Hypothalamus (tissue), 51 donors: ENCODE results near the gene NRCAM.
"Not testable (repeated sequence)": the region's sequence is repeated elsewhere in the genome, so short reads cannot be mapped to it uniquely, and the experiment has no call there.

Source experiments
- DNase-seq, 51 donors: peaks; one replicate each; lab custom pipeline; 2025; lab: John Stamatoyannopoulos, UW

Gene NRCAM

GRCh38 chr7:108360058-108360800 lies 96.0 kb downstream of the NRCAM start:
- no peak for DNase-seq

- DNase-seq: no peak
Measured at GRCh38 chr7:108358553-108358952, 97.7 kb downstream of the NRCAM start.

- DNase-seq: no peak
Measured at GRCh38 chr7:108351729-108352131, 104.5 kb downstream of the NRCAM start.

GRCh38 chr7:108348913-108349312 lies 107.3 kb downstream of the NRCAM start:
- DNase-seq: no peak

- no peak for DNase-seq
Measured at GRCh38 chr7:108347616-108348015, 108.6 kb downstream of the NRCAM start.

GRCh38 chr7:108345710-108346336 lies 110.4 kb downstream of the NRCAM start:
- peak in 5 of 51 donors; percentile 7 to 62 (median 18) for DNase-seq

- no peak for DNase-seq
Measured at GRCh38 chr7:108340856-108341411, 115.3 kb downstream of the NRCAM start.

- DNase-seq: not testable (repeated sequence)
Measured at GRCh38 chr7:108340406-108340805, 115.8 kb downstream of the NRCAM start.

- DNase-seq: peak in 5 of 51 donors; percentile 8 to 34 (median 21)
Measured at GRCh38 chr7:108335269-108335918, 120.8 kb downstream of the NRCAM start.

GRCh38 chr7:108332937-108333336 lies 123.3 kb downstream of the NRCAM start:
- DNase-seq: no peak

- DNase-seq: no peak
Measured at GRCh38 chr7:108331971-108332370, 124.3 kb downstream of the NRCAM start.

GRCh38 chr7:108330227-108330626 lies 126.0 kb downstream of the NRCAM start:
- DNase-seq: no peak

GRCh38 chr7:108329514-108329913 lies 126.7 kb downstream of the NRCAM start:
- no peak for DNase-seq

- DNase-seq: no peak
Measured at GRCh38 chr7:108328174-108328651, 128.0 kb downstream of the NRCAM start.

- DNase-seq: no peak
Measured at GRCh38 chr7:108327353-108327752, 128.9 kb downstream of the NRCAM start.

GRCh38 chr7:108326938-108327337 lies 129.3 kb downstream of the NRCAM start:
- no peak for DNase-seq

GRCh38 chr7:108324053-108325038 lies 131.9 kb downstream of the NRCAM start:
- no peak for DNase-seq

- no peak for DNase-seq
Measured at GRCh38 chr7:108322925-108323832, 133.1 kb downstream of the NRCAM start.

- DNase-seq: no peak
Measured at GRCh38 chr7:108322046-108322445, 134.2 kb downstream of the NRCAM start.
